Stimulated activated CD8-positive, alpha-beta memory T cell treated with anti-CD3 and anti-CD28 coated beads, Interleukin-12 subunit alpha, Interleukin-12 subunit beta, amount 100 ng/mL, for 1 hour (primary cell): ENCODE measurements around the gene RFX4.
"Not testable (repeated sequence)": the region's sequence is repeated elsewhere in the genome, so short reads cannot be mapped to it uniquely, and the experiment has no call there.

Experiments
- DNase-seq: peaks from one replicate; pipeline ENCODE4 v3.0.0-alpha.2; 2020; ENCODE audit warnings: low read depth

The RFX4 gene

GRCh38 chr12:106692033-106692432 lies 109.2 kb downstream of the RFX4 start:
- not testable (repeated sequence) for DNase-seq

GRCh38 chr12:106692896-106693820 lies 110.4 kb downstream of the RFX4 start:
- DNase-seq, result no peak

- DNase-seq, result no peak
Observed at GRCh38 chr12:106696071-106696470, 113.3 kb downstream of the RFX4 start.

GRCh38 chr12:106696681-106697417 lies 114.0 kb downstream of the RFX4 start:
- no peak for DNase-seq

GRCh38 chr12:106704081-106704480 lies 121.3 kb downstream of the RFX4 start:
- no peak for DNase-seq

- no peak for DNase-seq
Observed at GRCh38 chr12:106705971-106706370, 123.2 kb downstream of the RFX4 start.

- no peak for DNase-seq
Observed at GRCh38 chr12:106709068-106709511, 126.3 kb downstream of the RFX4 start.

GRCh38 chr12:106710143-106710893 lies 127.5 kb downstream of the RFX4 start:
- no peak for DNase-seq

- no peak for DNase-seq
Observed at GRCh38 chr12:106711316-106711715, 128.5 kb downstream of the RFX4 start.

GRCh38 chr12:106712768-106713167 lies 130.0 kb downstream of the RFX4 start:
- DNase-seq, result no peak

- no peak for DNase-seq
Observed at GRCh38 chr12:106714926-106715325, 132.1 kb downstream of the RFX4 start.

- DNase-seq, result no peak
Observed at GRCh38 chr12:106715582-106715981, 132.8 kb downstream of the RFX4 start.

- DNase-seq, result no peak
Observed at GRCh38 chr12:106717673-106718072, 134.9 kb downstream of the RFX4 start.

GRCh38 chr12:106719879-106720278 lies 137.1 kb downstream of the RFX4 start:
- no peak for DNase-seq

- DNase-seq, result no peak
Observed at GRCh38 chr12:106720696-106721095, 137.9 kb downstream of the RFX4 start.

GRCh38 chr12:106721915-106722314 lies 139.1 kb downstream of the RFX4 start:
- no peak for DNase-seq

GRCh38 chr12:106722837-106723236 lies 140.0 kb downstream of the RFX4 start:
- no peak for DNase-seq

- DNase-seq, result no peak
Observed at GRCh38 chr12:106723416-106723815, 140.6 kb downstream of the RFX4 start.

GRCh38 chr12:106724116-106724515 lies 141.3 kb downstream of the RFX4 start:
- DNase-seq, result no peak

- DNase-seq, result no peak
Observed at GRCh38 chr12:106724934-106725333, 142.1 kb downstream of the RFX4 start.

GRCh38 chr12:106726603-106727202 lies 143.9 kb downstream of the RFX4 start:
- not testable (repeated sequence) for DNase-seq

GRCh38 chr12:106729611-106730010 lies 146.8 kb downstream of the RFX4 start:
- DNase-seq, result no peak
